ENCODE measurements around the gene TDRD1. TPM values are rescaled to one million over a fixed set of nuclear protein-coding genes. Genes with fewer than 3 reads are reported as not detected.

TDRD1 gene
- total RNA-seq, 1 experiment from 2014 or later = not detected

Small RNAs within 50 kb of the gene (small RNA-seq; reads per million reads assigned to genes)
- 0 reads per million in 2 experiments for gene RF02277

Other genes with a start within 250 kb of the TDRD1 start
- gene ADRB1, start 135.5 kb upstream of the TDRD1 start, total RNA-seq (2014; rRNA removed; shearing (Covaris generic)) = 2.4 and 2.6 TPM in 2 replicates
- 8.8 and 10.1 TPM in 2 replicates for gene CCDC186, start 5.2 kb upstream of the TDRD1 start, total RNA-seq (2014; rRNA removed; shearing (Covaris generic))
- not detected in 2 replicates for gene VWA2, start 59.9 kb downstream of the TDRD1 start, total RNA-seq (2014; rRNA removed; shearing (Covaris generic))
- 0.06 TPM in 1 of 2 replicates, not detected in the other for gene AFAP1L2, start 225.1 kb downstream of the TDRD1 start, total RNA-seq (2014; rRNA removed; shearing (Covaris generic))

Data from NCI-H460 (cell line).